ENCODE measurements around the gene ASTN2.
"Not testable (repeated sequence)": the region's sequence is repeated elsewhere in the genome, so short reads cannot be mapped to it uniquely, and the experiment has no call there.

Gene ASTN2

GRCh38 chr9:116844621-116845020 lies 570.2 kb downstream of the ASTN2 start:
- DNase-seq, result no peak

DNA sequence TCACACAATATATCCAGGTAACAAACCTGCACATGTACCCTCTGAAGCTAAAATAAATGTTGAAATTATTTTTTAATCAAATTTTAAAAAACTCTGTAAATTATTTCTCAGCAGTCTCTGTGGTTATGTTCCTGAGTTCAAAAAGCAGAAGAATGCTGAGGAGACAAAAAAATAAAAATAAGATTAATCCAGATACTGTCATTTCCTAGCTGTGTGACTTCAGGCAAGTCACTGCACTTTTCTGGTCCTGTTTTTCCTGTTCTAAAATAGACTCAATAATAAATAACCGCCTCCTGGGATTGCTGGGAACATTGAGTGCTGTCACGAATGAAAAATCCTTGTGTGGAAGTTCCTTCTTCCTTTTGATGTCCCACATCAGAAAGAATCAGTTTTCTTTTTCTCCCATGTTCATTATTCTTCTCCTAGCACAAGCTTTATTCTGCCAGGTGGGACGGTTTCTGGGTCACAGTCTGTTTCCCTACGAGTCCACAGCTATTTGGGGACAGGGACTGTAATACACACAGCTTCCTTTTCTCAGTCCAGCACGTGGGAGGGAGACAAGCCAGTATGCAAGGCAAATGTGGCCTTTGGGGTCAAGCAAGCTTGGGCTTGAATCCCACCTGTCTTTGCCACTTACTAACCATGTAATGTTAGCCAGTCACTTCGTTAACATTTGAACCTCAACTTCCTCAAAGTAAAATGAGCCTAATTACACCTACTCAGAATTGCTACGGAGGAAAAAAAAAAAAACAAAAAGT lies 570.8 kb downstream of the ASTN2 start:
- DNase-seq, result no peak

- DNase-seq, result no peak
Measured at GRCh38 chr9:116842658-116843057, 572.2 kb downstream of the ASTN2 start.

DNA sequence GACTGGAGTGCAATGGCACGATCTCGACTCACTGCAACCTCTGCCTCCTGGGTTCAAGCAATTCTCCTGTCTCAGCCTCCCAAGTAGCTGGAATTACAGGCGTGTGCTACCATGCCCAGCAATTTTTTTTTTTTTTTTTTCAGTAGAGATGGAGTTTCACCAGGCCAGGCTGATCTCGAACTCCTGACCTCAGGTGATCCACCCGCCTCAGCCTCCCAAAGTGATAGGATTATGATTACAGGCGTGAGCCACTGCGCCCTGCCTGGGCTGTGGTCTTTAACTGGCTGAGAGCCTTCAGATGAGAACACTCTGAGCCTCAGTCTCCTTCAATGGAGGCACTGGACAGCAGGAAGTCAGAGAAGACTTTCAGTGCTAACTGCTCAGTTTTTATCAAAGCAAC lies 576.4 kb downstream of the ASTN2 start:
- not testable (repeated sequence) for DNase-seq

DNA sequence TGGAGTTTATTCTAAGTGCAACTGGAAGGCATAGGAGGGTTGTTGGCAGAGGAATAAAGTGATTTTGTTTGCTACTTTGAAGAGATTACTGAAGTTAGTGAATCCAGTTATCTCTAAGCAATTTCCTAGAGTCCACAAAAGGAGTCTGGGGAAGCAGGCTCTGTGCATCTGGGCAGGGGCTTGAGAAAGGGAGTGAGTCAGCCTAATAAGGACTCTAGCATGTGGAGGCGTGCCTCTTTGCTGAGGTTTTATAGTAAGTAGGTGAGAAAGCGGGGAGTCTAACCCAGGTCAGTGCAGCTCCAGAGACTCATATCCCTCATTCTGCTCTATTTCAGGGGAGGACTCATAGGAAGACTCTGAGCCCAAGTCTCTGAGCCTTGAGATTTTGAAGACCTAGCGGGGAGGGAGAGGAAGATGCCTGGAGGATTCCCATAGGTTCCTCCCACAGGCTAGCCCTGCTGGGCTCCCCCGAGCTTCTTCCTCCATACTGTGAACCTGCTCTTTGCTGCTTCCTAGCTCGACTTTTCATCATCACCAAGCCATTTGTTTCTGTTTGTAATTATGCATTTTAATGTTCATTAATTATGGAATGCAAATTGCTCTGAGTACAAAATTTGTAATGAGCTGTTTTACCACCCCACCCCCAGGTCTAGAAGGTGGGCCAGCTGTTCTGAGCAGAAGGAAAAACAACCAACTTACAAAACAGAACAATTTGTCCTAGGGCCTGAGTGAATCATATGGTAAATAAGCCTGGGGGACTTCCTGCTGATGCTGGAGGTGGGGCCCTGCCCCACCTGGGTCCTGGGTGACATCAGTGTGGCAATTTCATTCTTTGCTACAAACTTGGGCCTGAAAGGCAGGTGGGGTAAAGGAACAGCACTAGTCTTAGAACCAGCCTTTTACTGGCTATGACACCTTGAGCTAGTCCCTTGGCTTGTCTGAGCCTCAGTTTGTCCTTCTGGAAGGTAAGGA lies 577.6 kb downstream of the ASTN2 start:
- no peak for DNase-seq

DNA sequence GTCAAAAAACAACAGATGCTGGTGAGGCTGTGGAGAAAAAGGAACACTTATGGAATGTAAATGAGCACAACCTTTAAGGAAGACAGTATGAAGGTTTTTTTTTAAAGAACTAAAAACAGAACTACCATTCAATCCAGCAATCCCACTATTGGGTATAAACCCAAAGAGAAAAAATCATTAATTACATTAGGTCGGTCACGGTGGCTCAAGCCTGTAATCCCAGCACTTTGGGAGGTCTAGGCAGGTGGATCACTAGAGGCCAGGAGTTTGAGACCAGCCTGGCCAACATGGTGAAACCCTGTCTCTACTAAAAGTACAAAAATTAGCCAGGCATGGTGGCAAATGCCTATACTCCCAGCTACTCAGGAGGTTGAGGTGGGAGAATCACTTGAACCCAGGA lies 584.5 kb downstream of the ASTN2 start:
- not testable (repeated sequence) for DNase-seq

GRCh38 chr9:116821633-116822229 lies 593.1 kb downstream of the ASTN2 start:
- no peak for DNase-seq

DNA sequence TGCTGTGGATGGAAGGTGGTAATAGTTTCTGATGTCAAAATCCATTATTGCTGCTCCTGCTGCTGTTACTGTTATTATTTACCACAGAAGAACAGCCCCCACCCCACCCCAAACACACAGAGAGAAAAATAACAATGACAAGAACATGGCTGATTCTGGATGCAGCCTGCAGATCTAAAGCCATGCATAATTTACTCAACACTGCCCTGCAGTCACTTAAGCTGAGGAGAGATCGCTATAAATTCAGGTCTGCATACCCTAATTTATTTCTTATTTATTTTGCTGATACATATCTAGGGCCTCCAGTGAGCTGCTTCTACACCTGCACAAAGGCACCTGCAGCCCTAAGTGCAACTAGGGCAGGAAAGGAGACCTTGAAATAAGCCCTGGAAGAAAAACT lies 595.7 kb downstream of the ASTN2 start:
- no peak for DNase-seq

DNA sequence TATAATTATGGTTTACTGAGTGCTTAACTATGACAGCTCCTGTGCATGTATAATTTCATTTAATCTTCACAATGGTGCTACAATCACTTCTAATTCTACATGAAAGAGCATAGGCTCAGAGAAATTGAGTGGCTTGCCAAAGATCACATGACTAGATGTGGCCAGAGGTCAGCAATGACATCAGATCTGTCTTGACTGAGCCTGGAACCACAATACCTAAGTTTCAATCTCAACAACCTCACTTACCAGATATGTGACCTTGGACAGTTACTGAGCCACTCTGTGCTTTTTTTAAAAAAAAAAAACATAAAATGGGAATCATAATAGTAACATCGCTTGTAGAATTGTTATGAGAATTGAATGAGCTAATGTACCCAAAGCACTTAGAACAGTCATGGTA lies 597.1 kb downstream of the ASTN2 start:
- DNase-seq, result no peak

GRCh38 chr9:116816484-116816883 lies 598.4 kb downstream of the ASTN2 start:
- DNase-seq, result no peak

DNA sequence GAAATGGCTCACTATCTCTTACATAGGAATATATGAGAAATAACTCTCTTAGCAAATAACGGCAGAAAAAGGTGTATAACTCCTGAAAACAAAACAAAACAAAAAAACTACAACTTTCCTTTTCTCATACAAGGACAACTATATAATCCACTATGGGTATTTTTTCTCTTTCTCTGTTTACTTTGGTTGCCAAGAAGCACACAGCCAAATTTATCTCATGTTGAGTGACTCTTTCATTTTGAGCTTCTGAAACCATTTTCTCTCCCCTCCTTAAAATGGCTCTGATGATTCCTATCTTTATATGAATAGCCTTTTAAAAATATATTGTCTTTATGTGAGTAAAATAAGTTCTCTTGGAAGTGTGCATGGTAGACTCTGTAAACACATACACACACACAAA lies 599.0 kb downstream of the ASTN2 start:
- DNase-seq, result no peak

- DNase-seq, result no peak
Measured at GRCh38 chr9:116813031-116813300, 601.9 kb downstream of the ASTN2 start.

DNA sequence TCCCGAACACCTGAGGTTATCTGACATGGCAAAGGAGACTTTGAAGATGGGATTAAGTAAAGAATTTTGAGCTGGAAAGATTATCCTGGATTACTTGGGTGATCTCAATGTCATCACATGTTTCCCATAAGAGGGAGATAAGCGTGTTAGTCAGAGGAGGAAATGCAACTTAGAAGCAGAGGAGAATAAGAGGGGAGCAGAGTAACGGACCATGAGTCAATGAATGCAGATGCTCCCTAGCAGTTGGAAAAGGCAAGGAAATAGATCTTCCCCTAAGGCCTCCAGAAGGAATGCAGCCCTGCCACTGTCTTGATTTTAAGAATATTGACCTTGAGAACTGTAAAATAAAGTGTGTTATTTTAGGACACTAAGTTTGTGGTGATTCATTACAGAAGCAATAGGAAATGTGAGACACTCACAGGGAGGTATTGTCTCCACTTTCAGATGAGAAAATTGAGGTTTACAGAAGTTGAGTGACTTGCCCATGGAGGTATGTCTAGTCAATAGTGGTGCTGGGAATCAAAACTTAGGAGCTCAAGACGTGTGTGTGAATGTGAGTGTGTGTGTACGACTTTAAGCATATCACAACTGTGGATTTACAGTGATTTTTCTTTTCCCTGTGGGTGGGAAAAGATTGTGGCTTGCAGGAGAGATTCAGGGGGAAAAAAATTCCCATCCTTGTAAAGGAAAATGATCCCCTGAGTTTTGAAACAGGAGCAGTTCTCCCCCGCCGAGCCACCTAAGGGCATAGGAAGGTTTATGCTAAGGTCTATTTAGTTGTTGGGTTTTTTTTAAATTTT lies 602.4 kb downstream of the ASTN2 start:
- DNase-seq, result no peak

GRCh38 chr9:116809656-116810055 lies 605.2 kb downstream of the ASTN2 start:
- no peak for DNase-seq

GRCh38 chr9:116806075-116806474 lies 608.8 kb downstream of the ASTN2 start:
- DNase-seq, result no peak

DNA sequence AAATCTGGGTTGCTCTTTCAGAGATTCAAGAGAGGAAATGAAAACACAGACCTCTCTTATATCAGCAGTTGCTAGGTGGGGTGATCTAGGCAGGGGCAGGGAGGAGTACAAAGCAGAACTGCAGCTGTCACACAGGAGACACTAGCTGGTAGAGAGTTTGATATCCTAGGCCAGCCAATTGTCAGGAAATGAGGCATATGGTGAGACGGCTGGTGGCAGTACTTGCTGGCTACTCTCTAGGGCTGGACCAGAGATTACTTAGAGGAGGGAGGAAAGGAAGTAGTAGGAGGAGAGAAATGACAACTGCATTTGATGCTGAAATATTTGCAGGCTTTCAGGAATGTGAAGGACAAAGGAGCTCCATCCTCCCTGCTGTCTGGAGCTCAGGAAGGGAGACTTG lies 614.0 kb downstream of the ASTN2 start:
- no peak for DNase-seq

GRCh38 chr9:116800074-116800473 lies 614.8 kb downstream of the ASTN2 start:
- DNase-seq, result no peak

- DNase-seq, result no peak
Measured at GRCh38 chr9:116798521-116798920, 616.3 kb downstream of the ASTN2 start.

- no peak for DNase-seq
Measured at GRCh38 chr9:116797276-116797675, 617.6 kb downstream of the ASTN2 start.

DNA sequence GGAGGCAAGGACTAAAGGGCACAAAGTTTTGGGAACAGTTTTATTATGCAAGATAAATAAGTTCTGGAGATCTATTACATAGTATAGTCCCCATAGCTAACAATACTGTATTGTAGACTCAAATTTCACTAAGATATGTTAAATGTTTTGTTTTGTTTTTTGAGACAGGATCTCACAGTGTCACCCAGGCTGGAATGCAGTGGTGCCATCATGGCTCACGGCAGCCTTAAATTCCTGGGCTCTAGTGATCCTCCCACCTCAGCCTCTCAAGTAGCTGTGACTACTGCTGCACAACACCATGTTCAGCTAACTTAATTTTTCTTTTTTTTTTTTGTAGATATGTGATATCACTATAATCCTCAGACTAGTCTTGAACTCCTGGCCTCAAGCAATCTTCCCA lies 618.2 kb downstream of the ASTN2 start:
- DNase-seq, result no peak

- DNase-seq, result no peak
Measured at GRCh38 chr9:116795821-116796220, 619.0 kb downstream of the ASTN2 start.

GRCh38 chr9:116792271-116792670 lies 622.6 kb downstream of the ASTN2 start:
- DNase-seq, result no peak

GRCh38 chr9:116791326-116791725 lies 623.5 kb downstream of the ASTN2 start:
- DNase-seq, result no peak

Data from NCI-H526 treated with DMSO at 0.1 percent for 48 hours (cell line).